Measurements from ENCODE around the gene KRT75. TPM values are rescaled to one million over a fixed set of nuclear protein-coding genes. Genes with fewer than 3 reads are reported as not detected.

The KRT75 gene
- total and polyA plus RNA-seq, 2 donors (not counting 3 experiments of a cell fraction or from before 2014, with no cell fraction given): not detected

DNA sequence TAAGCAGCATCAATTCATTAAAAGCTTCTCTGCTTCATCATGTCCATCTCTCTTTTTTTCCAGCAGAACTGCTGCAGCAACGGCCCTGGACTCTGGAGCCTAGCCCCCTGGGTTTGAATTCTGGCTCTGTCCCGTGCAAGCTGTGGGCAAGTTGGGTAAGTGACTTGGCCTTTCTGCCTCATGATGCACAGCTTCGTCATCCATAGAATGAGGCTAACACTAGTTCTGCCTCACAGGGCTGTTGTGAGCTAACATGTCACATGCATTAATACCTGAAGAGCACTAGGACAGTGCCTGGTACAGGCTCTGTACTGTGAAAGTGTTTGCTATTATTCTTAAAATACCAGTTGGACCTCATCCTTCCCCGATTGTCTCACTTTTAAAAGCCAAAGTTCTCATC lies 32.2 kb downstream of the KRT75 start:
- Histone ChIP-seq H3K9me3 (replicated peaks; ENCODE audit: control insufficient read depth, insufficient read depth, low read length) (no peaks in the 10 kb centered on the region), H2AFZ (ENCODE audit: low read depth, low read length) (no peak overlapping the region), H3K27ac (ENCODE audit: insufficient read depth, low read depth, low read length) (no peak overlapping the region), H3K79me2 (ENCODE audit: control insufficient read depth, insufficient read depth, low read length) (no peaks in the 10 kb centered on the region), H3K4me1 (ENCODE audit: control insufficient read depth, extremely low read depth, insufficient read depth, low read length) (no peaks in the 10 kb centered on the region), H3K4me2 (ENCODE audit: insufficient read depth, low read length) (no peak overlapping the region), H3K9ac (replicated peaks; ENCODE audit: extremely low read depth, insufficient read depth, low read length) (no peak overlapping the region), H3K27me3 (ENCODE audit: control insufficient read depth in 2 of 2, insufficient read depth in 2 of 2, low read length in 2 of 2) (peaks cover 0 to 5% of the 10 kb centered on the region in 2 experiments), H3K36me3 (ENCODE audit: control insufficient read depth in 2 of 2, extremely low read depth in 1 of 2, insufficient read depth in 2 of 2, low read length in 2 of 2) (no peaks in the 10 kb centered on the region), H4K20me1 (replicated peaks; ENCODE audit: control insufficient read depth, extremely low read depth, insufficient read depth, low read length) (no peaks in the 10 kb centered on the region), H3K9me1 (replicated peaks; ENCODE audit: control insufficient read depth, extremely low read depth, insufficient read depth, low read length) (no peaks in the 10 kb centered on the region), H3K4me3 (replicated peaks in 1 of 3; ENCODE audit: insufficient read depth in 1 of 3, low read depth in 1 of 3, low read length in 3 of 3) (no peak overlapping the region)
- no peak for DNase-seq (ENCODE audit: low read depth, low spot score)
- BruUV-seq (replicated peaks): no TSS peak
- dilution Hi-C loops (cut with MboI; ENCODE audit: extremely low pct_ligation_motif_present, low sequenced_read_pairs): no loop called here
- no peak for FAIRE-seq
- intact Hi-C loops (cut with micrococcal nuclease): no loop called here
- ChIA-PET CTCF (interaction anchor here (1.3 to 1.6 kb wide), 2 partner anchors 11 to 464 kb away, joined by 3 to 5 read pairs; no protein-coding TSS in a partner anchor), POLR2A (no interaction called here)
- no peak for TF ChIP-seq POLR2A (IDR thresholded peaks at IDR 0.05; ENCODE audit: low read depth, low read length)
- TF ChIP-seq, protein P1, sequence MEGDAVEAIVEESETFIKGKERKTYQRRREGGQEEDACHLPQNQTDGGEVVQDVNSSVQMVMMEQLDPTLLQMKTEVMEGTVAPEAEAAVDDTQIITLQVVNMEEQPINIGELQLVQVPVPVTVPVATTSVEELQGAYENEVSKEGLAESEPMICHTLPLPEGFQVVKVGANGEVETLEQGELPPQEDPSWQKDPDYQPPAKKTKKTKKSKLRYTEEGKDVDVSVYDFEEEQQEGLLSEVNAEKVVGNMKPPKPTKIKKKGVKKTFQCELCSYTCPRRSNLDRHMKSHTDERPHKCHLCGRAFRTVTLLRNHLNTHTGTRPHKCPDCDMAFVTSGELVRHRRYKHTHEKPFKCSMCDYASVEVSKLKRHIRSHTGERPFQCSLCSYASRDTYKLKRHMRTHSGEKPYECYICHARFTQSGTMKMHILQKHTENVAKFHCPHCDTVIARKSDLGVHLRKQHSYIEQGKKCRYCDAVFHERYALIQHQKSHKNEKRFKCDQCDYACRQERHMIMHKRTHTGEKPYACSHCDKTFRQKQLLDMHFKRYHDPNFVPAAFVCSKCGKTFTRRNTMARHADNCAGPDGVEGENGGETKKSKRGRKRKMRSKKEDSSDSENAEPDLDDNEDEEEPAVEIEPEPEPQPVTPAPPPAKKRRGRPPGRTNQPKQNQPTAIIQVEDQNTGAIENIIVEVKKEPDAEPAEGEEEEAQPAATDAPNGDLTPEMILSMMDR (IDR thresholded peaks at IDR 0.05; ENCODE audit: extremely low read depth in 1 of 2, insufficient read depth in 1 of 2, low read depth in 1 of 2, low read length in 2 of 2): no peak
- no peak for TF ChIP-seq EZH2 (IDR thresholded peaks at IDR 0.05; ENCODE audit: borderline replicate concordance, low read depth, low read length, severe bottlenecking)
- TF ChIP-seq POLR2AphosphoS5 (IDR thresholded peaks at IDR 0.05; ENCODE audit: insufficient read depth, low read depth, low read length): no peak
- TF ChIP-seq MYC (IDR thresholded peaks at IDR 0.05; ENCODE audit: low read depth, low read length): no peak
- TF ChIP-seq, protein P2, sequence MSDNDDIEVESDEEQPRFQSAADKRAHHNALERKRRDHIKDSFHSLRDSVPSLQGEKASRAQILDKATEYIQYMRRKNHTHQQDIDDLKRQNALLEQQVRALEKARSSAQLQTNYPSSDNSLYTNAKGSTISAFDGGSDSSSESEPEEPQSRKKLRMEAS (IDR thresholded peaks at IDR 0.05; ENCODE audit: insufficient read depth, insufficient read length): no peak
- TF ChIP-seq JUN (IDR thresholded peaks at IDR 0.05; ENCODE audit: borderline replicate concordance, insufficient read depth, insufficient read length, low read depth): no peak
- no peak for TF ChIP-seq GATA2 (IDR thresholded peaks at IDR 0.05; ENCODE audit: insufficient read depth, insufficient read length, low read depth, low read length)
- TF ChIP-seq FOS (IDR thresholded peaks at IDR 0.05; ENCODE audit: borderline replicate concordance, insufficient read depth, low read length): no peak

Data from endothelial cell of umbilical vein (primary cell).